HAP-1 (cell line): ENCODE measurements around the gene SORCS2.

Source experiments
- DNase-seq, 2 experiments: peaks; one replicate each; pipeline ENCODE4 v3.0.0-alpha.2; 2016 to 2020; ENCODE audit warnings: low spot score in 2 of 2
- H3K27me3 ChIP-seq: fragments of 250-450 bp; sonication (Bioruptor Pico); 2 replicates; pipeline ENCODE4 v1.5.1; 2020; ENCODE audit warnings: low read depth, mild to moderate bottlenecking, moderate library complexity
- H3K36me3 ChIP-seq: fragments of 250-450 bp; sonication (Bioruptor Pico); replicated peaks from 2 replicates; pipeline ENCODE4 v1.5.1; 2020; ENCODE audit warnings: mild to moderate bottlenecking
- H3K4me1 ChIP-seq: fragments of 250-450 bp; sonication (Bioruptor Pico); 2 replicates; pipeline ENCODE4 v1.5.1; 2020; ENCODE audit warnings: mild to moderate bottlenecking
- H3K4me3 ChIP-seq: fragments of 250-450 bp; sonication (Bioruptor Pico); 2 replicates; pipeline ENCODE4 v1.5.1; 2020; ENCODE audit warnings: mild to moderate bottlenecking, moderate library complexity
- H3K9me3 ChIP-seq: fragments of 250-450 bp; sonication (Bioruptor Pico); 2 replicates; pipeline ENCODE4 v1.5.1; 2020; ENCODE audit warnings: mild to moderate bottlenecking, moderate library complexity
- in situ Hi-C: fragments of 300-500 bp; cut with MboI; formaldehyde crosslinking; loops from 3 replicates; pipeline ENCODE4 v1.14.3; 2020; ENCODE audit warnings: low sequenced_read_pairs, inconsistent platforms, mixed read lengths

The SORCS2 gene

DNA sequence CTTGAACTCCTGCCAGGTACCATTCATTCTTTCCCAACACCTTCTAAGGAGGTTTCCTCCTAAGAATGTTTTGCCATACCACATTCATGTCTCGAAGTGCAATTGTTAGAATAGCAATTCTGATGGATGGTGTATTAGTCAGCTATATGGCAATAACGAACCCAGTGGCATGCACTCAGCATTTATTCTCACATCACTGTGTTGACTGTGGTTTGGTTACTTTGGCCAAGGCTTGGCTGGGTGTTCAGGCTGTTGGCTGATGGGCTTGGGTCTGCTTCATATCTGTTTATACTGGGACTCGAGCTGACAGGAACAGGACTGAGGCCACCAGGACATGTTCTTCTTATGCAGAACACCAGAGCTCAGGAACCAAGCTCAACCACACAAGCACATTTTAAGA is 210.7 kb downstream of the SORCS2 start:
- in situ Hi-C loops: no loop called here
- peaks cover 6% of the 10 kb centered on the region for H3K27me3 ChIP-seq
- no peak overlapping the region for H3K4me3 ChIP-seq
- no peaks in the 10 kb centered on the region for H3K36me3 ChIP-seq
- no peaks in the 10 kb centered on the region for H3K9me3 ChIP-seq
- H3K4me1 ChIP-seq: no peaks in the 10 kb centered on the region
- no peak for DNase-seq

DNA sequence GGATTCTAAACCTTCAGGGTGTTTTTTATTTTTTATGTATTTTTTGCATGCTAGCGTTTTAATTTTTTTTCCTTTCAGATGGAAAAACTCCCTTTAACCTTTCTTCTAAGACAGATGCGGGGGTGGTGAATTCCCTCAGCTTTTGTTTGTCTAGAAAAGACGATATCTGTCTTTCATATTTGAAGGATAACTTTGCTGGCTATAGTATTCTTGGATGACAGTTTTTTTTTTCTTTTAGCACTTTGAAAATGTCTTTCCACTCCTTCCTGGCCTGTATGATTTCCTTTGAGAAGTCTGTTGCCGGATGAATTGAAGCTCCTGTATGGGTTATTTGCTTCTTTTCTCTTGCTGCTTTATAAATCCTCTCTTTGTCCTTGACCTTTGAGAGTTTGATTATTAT is 215.8 kb downstream of the SORCS2 start:
- peaks cover 12% of the 10 kb centered on the region; the same call in 1 of the 2 replicates for H3K27me3 ChIP-seq
- H3K4me3 ChIP-seq: no peak overlapping the region
- in situ Hi-C loops: no loop called here
- no peaks in the 10 kb centered on the region for H3K9me3 ChIP-seq
- no peak for DNase-seq
- no peaks in the 10 kb centered on the region for H3K4me1 ChIP-seq
- no peaks in the 10 kb centered on the region for H3K36me3 ChIP-seq

DNA sequence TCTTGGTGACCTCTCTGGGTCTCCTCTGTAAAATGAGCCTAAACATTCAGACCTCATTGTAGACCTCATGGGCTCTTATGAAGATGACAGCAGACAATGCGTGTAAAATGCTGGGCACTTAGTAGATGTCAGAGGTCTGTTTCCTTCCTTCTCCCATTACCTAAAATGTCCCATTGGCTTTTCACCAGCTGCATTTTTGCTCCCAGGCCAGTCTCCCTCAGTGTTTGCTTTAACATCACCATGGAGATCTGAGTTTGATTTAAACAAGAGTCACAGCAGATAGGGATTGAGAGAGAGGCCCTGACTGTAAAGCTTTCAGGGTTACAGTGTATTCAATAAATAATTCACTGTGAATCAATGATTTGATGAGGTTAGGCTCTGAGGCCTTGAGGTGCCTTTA is 218.1 kb downstream of the SORCS2 start:
- no peaks in the 10 kb centered on the region for H3K4me1 ChIP-seq
- H3K4me3 ChIP-seq: no peak overlapping the region
- no peaks in the 10 kb centered on the region for H3K36me3 ChIP-seq
- no peaks in the 10 kb centered on the region for H3K9me3 ChIP-seq
- in situ Hi-C loops: no loop called here
- H3K27me3 ChIP-seq: peaks cover 23% of the 10 kb centered on the region; the same call in 1 of the 2 replicates
- DNase-seq: no peak

DNA sequence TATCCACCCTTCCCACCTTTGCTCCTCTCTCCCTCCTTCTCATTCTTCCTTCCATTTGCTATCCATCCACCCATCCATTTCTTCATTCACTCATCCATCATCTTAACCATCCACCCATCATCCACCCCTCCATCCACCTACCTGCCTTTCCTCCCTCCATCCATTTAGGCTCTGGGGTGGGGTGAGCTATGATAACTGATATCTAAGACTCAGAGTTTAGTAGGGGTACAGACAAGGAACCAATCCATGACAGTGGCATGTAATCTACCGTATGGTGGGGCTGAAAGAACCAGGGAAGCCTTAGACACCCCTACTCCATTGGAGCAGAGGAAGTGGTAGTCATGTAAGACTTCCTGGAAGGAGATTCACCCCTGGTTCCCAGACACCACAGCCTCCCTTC is 219.2 kb downstream of the SORCS2 start:
- H3K36me3 ChIP-seq: no peaks in the 10 kb centered on the region
- H3K9me3 ChIP-seq: no peaks in the 10 kb centered on the region
- no peak for DNase-seq
- H3K4me1 ChIP-seq: no peaks in the 10 kb centered on the region
- in situ Hi-C loops: no loop called here
- H3K4me3 ChIP-seq: no peak overlapping the region
- H3K27me3 ChIP-seq: peaks cover 23% of the 10 kb centered on the region; the same call in 1 of the 2 replicates

DNA sequence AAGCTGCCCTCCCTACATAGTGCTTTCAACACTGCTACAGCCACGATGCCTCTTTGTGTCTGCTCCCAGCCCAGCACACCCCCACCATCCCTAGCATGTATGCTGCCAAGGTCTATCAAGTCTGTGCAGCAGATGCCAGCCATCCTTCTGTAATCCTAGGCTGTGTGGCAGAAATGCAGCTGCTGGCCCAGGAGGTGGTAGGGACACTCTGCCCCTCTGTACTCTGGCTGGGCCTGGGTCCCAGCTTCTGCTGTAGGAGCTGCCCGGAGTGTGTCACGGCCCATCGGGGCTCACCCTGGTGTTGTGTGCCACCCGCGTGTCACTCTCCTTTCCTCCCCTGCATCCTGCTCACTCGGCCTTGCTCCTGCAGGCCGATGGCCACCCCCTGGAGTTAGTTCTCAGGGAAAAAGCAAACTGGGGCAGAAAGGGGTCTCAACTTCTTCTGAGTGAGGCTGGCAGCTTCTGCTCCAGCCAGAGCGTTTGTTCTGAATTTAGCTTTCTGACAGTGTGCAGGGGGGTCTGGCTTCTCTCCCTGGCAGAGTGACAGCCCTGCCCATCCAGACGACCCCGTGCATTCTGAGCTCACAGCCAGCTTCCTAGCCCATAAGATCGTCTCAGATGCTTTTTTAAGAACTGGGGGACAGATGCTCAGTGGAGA is 219.7 kb downstream of the SORCS2 start:
- no peak for DNase-seq
- Histone ChIP-seq H3K4me3 (no peak overlapping the region), H3K9me3 (no peaks in the 10 kb centered on the region), H3K27me3 (peaks cover 22% of the 10 kb centered on the region; the same call in 1 of the 2 replicates), H3K36me3 (no peaks in the 10 kb centered on the region), H3K4me1 (no peaks in the 10 kb centered on the region)
- in situ Hi-C loops: no loop called here

DNA sequence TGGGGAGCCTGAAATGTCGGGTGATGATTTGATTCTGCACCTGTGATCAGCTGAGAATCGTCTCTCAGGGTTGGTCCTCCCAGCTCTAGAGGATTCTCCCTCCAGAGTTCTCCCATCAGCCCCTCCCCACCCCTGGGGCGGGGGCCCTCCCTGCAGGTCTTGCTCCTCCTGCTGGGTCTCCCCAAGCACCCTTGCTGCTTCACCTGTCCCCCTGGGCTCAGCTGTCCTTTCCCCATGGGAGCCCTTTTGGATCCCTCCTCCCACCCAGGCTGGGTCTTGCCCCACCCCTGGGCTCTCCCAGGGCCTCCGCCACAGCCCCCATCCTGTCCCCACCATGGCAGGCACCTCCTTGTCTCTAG is 220.2 kb downstream of the SORCS2 start:
- in situ Hi-C loops: no loop called here
- Histone ChIP-seq H3K36me3 (no peaks in the 10 kb centered on the region), H3K4me3 (no peak overlapping the region), H3K27me3 (peaks cover 21% of the 10 kb centered on the region; the same call in 1 of the 2 replicates), H3K4me1 (no peaks in the 10 kb centered on the region), H3K9me3 (no peaks in the 10 kb centered on the region)
- DNase-seq: no peak

DNA sequence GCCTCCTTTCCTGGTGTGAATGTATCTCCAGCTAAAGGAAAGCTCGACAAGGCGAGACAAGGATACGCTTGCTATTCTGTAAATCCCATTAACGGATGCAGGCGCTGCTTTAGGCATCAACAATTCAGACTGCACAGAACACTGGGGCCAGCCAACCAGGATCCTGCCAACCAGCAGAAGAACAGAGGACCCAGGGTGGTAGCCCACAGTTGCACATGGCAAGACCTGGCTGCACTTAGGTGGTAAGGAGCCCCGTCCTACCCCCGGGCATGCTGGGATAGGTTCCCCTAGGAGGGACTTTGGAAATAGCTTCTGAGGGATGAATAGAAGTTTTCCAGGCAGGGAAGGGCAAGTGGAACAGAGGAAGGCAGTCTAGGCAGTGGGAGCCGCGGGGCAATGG is 221.7 kb downstream of the SORCS2 start:
- H3K36me3 ChIP-seq: no peaks in the 10 kb centered on the region
- in situ Hi-C loops: no loop called here
- no peak for DNase-seq
- no peaks in the 10 kb centered on the region for H3K4me1 ChIP-seq
- no peak overlapping the region for H3K4me3 ChIP-seq
- H3K9me3 ChIP-seq: no peaks in the 10 kb centered on the region
- H3K27me3 ChIP-seq: peaks cover 21% of the 10 kb centered on the region; the same call in 1 of the 2 replicates

DNA sequence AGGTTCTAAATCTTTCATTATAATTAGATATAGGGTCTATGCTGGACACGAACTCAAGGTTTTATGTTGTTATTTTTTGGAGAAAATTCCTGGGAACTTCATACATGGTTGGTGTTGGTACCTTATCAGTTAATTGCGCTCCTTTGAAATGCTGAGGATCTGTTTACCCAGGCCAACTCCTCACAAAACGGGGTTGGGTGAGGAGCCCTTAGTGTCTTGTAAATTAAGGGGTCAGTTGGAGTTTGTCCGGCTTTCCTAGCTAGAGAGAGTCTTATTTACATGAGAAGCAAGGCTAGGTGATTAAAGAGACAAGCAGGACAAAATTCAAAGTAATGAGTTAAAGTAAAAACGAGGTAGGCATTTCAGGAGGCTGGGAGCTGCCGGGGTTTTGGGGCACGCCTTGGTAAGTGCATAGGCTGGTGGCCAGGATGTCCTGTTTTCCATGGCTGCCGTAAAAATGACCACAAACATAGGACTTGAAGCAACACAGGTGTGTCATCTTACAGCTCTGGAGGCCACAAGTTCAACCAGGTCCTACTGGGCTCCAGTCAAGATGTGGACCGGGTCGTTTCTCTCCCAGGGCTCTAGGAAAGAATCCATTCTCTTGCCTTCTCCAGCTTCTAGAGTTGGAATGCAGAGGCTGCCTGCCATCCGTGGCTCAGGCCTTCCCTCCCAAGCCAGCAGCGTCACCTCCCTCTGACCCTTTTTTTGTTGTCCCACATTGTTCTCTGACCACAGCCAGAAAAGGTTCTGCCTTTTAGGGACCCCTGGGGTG is 222.6 kb downstream of the SORCS2 start:
- no peak for DNase-seq
- H3K9me3 ChIP-seq: no peaks in the 10 kb centered on the region
- H3K4me1 ChIP-seq: no peaks in the 10 kb centered on the region
- no peak overlapping the region for H3K4me3 ChIP-seq
- H3K36me3 ChIP-seq: no peaks in the 10 kb centered on the region
- peaks cover 21% of the 10 kb centered on the region; the same call in 1 of the 2 replicates for H3K27me3 ChIP-seq
- in situ Hi-C loops: no loop called here

DNA sequence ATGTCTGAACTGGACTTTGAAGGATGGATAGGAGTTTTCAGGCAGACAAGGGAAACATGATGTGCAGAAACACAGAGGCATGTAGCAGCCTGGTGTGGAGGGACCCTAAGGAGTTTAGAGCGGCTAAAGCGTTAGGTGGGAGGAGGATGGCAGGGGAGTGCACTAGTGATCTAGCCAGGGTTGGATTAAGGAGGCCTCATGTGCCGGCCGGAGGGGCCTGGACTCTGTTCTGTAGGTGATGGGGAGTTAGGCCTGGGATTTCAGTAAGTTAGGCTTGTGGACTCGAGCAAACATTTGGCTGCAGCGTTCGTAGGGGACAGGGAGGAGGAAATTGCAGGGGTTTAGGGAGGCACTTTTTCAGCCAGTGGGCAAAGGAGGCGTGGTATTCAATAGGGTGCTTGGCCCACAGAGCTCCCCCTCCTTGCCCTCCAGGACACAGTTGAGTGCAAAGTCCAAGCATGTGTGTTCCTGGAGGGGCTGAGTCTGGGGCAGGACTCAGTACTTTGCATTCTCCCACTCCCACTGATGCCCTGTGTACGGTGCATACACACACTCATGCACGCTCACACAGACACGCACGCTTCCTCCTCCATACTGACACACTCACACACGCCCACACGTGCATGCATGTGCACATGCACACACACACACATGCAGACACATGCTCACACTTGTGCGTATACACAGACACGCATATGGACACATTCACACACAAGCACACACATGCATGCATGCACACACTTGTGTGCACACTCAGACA is 223.8 kb downstream of the SORCS2 start:
- no peak for DNase-seq
- Histone ChIP-seq H3K27me3 (peaks cover 21% of the 10 kb centered on the region; the same call in 1 of the 2 replicates), H3K4me1 (no peaks in the 10 kb centered on the region), H3K4me3 (no peak overlapping the region), H3K36me3 (no peaks in the 10 kb centered on the region), H3K9me3 (no peaks in the 10 kb centered on the region)
- in situ Hi-C loops: no loop called here

DNA sequence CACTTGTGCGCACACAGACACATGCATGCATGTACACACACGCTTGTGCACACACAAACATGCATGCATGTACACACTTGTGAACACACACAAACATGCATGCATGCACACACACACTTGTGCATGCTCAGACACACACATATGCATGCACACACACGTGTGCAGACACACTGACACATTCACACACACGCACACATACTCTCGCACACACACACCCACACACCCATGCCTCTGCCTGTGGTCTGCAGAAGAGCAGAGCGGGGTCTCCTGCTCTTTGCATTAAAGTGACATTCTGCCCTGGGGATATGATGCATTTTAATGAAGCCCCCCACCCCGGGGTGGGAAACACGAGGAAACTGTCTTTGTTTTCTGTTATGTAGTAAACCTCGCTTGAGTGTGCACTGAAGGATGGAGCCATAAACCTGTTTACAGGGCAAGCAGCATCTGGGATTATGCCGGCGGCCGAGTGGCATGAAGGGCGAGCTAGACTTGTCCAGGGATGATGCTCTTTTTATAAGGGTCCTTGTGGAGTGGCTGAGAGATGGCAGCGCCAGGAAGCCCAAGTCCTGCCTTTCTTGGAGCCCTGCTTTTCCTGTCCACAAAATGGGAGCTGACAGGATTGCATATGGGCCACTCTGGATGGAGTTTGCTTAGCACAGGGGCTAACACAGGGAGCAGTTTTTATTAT is 224.6 kb downstream of the SORCS2 start:
- in situ Hi-C loops: no loop called here
- DNase-seq: no peak
- no peaks in the 10 kb centered on the region for H3K4me1 ChIP-seq
- H3K9me3 ChIP-seq: no peaks in the 10 kb centered on the region
- H3K27me3 ChIP-seq: peaks cover 18% of the 10 kb centered on the region; the same call in 1 of the 2 replicates
- no peaks in the 10 kb centered on the region for H3K36me3 ChIP-seq
- H3K4me3 ChIP-seq: no peak overlapping the region

DNA sequence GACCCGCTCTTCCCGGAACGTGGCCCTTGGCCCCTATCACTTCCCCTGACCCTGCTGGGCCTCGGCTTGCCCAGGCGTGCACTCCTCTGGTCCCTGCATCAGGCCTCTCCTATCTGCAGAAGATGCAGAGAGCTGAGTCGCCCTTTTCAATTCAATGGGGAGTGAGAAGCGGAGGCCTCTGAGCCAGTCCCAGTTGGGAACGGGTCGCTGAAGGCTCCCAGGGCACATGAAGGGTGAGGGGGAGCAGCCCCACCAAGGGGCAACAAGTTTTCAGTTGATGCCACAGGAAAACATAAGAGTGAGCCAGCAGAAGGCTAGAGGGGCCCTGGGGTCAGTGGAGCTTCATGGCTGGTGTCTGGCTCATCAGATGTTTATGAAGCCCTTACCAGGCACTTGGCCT is 225.3 kb downstream of the SORCS2 start:
- in situ Hi-C loops: no loop called here
- no peak for DNase-seq
- H3K4me3 ChIP-seq: no peak overlapping the region
- no peaks in the 10 kb centered on the region for H3K9me3 ChIP-seq
- peaks cover 15% of the 10 kb centered on the region; the same call in 1 of the 2 replicates for H3K27me3 ChIP-seq
- H3K36me3 ChIP-seq: no peaks in the 10 kb centered on the region
- no peaks in the 10 kb centered on the region for H3K4me1 ChIP-seq

DNA sequence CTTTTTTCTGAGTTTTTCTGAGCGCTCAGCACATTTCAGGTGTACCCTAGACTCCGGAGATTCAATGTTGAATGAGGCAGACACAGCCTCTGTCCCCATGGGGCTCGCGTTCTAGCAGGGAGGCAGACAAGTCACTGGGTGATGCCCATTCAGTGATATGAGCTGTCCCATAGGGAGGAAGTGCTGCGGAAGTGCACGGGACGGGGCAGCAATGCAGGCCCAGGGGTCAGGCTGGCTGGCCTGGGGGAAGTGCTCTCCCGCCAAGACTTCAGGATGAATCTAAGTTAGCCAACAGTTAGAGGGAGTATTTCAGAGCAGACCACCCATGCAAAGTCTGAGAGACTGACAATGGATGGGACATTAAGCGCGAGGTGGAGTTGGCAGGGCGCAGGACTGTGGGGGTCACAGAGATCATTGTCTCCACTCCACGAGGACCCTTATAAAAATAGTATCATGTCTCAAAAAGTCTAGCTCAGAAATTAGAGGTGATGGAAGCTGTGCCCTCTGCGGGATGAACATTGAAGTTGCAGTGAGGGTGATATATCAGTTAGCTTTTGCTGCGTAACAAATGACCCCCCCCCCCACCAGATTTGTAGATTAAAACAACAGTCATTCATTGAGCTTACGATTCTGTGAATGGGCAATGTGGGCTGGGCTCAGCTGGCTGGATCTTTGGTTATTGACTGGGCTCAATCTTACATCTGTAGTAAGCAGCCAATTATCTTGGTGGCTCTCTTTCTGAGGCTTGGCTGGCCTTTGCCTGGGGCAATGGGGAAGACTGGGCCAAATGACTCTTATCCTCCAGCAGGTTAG is 226.0 kb downstream of the SORCS2 start:
- DNase-seq: no peak
- no peaks in the 10 kb centered on the region for H3K4me1 ChIP-seq
- H3K36me3 ChIP-seq: no peaks in the 10 kb centered on the region
- H3K4me3 ChIP-seq: no peak overlapping the region
- in situ Hi-C loops: no loop called here
- no peaks in the 10 kb centered on the region for H3K9me3 ChIP-seq
- peaks cover 11% of the 10 kb centered on the region; the same call in 1 of the 2 replicates for H3K27me3 ChIP-seq
